ENCODE measurements around the gene GSE1. TPM values are rescaled to one million over a fixed set of nuclear protein-coding genes. Genes with fewer than 3 reads are reported as not detected.

Gene GSE1
- total RNA-seq, 1 experiment from 2014 or later, result 90.2 TPM

DNA sequence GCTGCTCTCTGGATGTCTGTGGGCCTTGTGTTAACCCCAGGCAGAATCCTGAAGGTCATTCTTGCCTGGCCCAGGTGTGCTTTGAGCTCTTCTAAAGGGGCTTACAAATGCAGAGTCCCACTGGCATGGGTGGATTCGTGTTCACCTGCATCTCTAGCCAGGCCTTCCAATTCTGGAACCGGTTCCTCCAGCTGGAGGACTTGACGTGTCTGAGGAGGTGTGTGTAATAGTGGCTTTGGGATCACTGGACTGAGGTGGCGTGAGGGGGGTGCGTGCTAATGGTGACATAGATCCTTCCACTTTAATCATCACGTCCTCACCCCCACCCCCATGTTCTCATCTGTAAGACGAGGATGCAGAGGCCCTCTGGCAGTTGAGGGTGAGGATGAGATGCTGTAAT is 4.8 kb downstream of the GSE1 start (continued):
- TF ChIP-seq, protein P1, sequence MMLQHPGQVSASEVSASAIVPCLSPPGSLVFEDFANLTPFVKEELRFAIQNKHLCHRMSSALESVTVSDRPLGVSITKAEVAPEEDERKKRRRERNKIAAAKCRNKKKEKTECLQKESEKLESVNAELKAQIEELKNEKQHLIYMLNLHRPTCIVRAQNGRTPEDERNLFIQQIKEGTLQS (IDR thresholded peaks at IDR 0.05), result no peak

DNA sequence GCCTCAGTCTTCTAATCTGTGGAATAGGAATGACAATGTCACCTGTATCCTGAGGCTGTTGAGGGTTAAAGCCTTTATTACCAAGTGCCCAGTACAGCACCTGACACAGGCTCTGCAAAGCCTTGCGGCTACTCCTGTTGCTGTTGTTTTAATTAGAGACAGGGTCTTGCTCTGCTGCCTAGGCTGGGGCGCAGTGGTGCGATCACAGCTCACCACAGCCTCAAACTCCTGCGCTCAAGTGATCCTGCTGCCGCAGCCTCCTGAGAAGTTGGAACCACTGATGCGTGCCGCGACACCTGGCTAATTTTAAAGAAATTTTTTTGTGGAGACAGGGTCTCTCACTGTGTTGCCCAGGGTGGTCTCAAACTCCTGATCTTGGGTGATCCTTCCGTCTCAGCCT is 5.4 kb downstream of the GSE1 start:
- no TSS peak for BruUV-seq (replicated peaks)
- Histone ChIP-seq H3K4me2 (ENCODE audit: low read length) (no peak overlapping the region), H2AFZ (ENCODE audit: low read depth, low read length, poor library complexity, severe bottlenecking) (no peak overlapping the region), H3K36me3 (ENCODE audit: control insufficient read depth in 1 of 2, insufficient read depth in 2 of 2, low read length in 2 of 2) (no peaks in the 10 kb centered on the region), H3K4me3 (replicated peaks in 1 of 2; ENCODE audit: low read depth in 1 of 2, low read length in 2 of 2) (no peak overlapping the region), H3K9me2 (ENCODE audit: insufficient read depth) (no peaks in the 10 kb centered on the region), H3K4me1 (ENCODE audit: control insufficient read depth in 1 of 2, insufficient read depth in 2 of 2, low read length in 2 of 2) (peaks cover 13 to 40% of the 10 kb centered on the region in 2 experiments), H3K9me3 (ENCODE audit: control insufficient read depth in 1 of 2, insufficient read depth in 1 of 2, low read depth in 1 of 2, low read length in 2 of 2) (no peaks in the 10 kb centered on the region), H3K27me3 (ENCODE audit: insufficient read depth, low read length) (no peaks in the 10 kb centered on the region), H3K79me2 (ENCODE audit: insufficient read depth, low read length) (peaks cover 89% of the 10 kb centered on the region), H4K20me1 (ENCODE audit: insufficient read depth) (peaks cover 16% of the 10 kb centered on the region; the same call in 1 of the 2 replicates), H3K27ac (ENCODE audit: low read depth, low read length) (no peak overlapping the region), H3K9ac (ENCODE audit: low read length) (no peak overlapping the region)
- RAD21 ChIA-PET (ENCODE audit: low non-redundant PET in 1 of 2, low total read pairs in 2 of 2, uncharacterized antibody in 2 of 2, unreplicated experiment in 2 of 2), result no interaction called here
- intact Hi-C loops (cut with micrococcal nuclease), result loop anchor here (10.0 kb wide), 1 partner anchor 124 kb away; no protein-coding TSS in a partner anchor
- TF ChIP-seq, protein P1 (IDR thresholded peaks at IDR 0.05), result no peak
- TF ChIP-seq ZFX (IDR thresholded peaks at IDR 0.05) (no peak), SRF (IDR thresholded peaks at IDR 0.05; ENCODE audit: low read depth) (no peak), JUND (IDR thresholded peaks at IDR 0.05) (no peak), SIN3A (IDR thresholded peaks at IDR 0.05; ENCODE audit: low read depth) (no peak), YY1 (IDR thresholded peaks at IDR 0.05; ENCODE audit: extremely low read depth, insufficient replicate concordance, low read depth, low read length) (no peak), POLR2AphosphoS5 (IDR thresholded peaks at IDR 0.05; ENCODE audit: low read depth, low read length) (no peak), POLR2A (IDR thresholded peaks at IDR 0.05; ENCODE audit: borderline replicate concordance, extremely low read depth, insufficient read depth, insufficient read length) (no peak), EGR1 (IDR thresholded peaks at IDR 0.05; ENCODE audit: low read depth) (no peak), RAD21 (IDR thresholded peaks at IDR 0.05; ENCODE audit: low read depth) (no peak), FOSL1 (IDR thresholded peaks at IDR 0.05; ENCODE audit: low read depth) (no peak), ELF1 (IDR thresholded peaks at IDR 0.05; ENCODE audit: borderline replicate concordance, low read depth) (no peak), TCF7L2 (IDR thresholded peaks at IDR 0.05; ENCODE audit: borderline replicate concordance, extremely low read depth, insufficient read depth, insufficient read length) (no peak)
- TF ChIP-seq, protein P2, sequence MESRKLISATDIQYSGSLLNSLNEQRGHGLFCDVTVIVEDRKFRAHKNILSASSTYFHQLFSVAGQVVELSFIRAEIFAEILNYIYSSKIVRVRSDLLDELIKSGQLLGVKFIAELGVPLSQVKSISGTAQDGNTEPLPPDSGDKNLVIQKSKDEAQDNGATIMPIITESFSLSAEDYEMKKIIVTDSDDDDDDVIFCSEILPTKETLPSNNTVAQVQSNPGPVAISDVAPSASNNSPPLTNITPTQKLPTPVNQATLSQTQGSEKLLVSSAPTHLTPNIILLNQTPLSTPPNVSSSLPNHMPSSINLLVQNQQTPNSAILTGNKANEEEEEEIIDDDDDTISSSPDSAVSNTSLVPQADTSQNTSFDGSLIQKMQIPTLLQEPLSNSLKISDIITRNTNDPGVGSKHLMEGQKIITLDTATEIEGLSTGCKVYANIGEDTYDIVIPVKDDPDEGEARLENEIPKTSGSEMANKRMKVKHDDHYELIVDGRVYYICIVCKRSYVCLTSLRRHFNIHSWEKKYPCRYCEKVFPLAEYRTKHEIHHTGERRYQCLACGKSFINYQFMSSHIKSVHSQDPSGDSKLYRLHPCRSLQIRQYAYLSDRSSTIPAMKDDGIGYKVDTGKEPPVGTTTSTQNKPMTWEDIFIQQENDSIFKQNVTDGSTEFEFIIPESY (IDR thresholded peaks at IDR 0.05; ENCODE audit: extremely low read depth, insufficient replicate concordance, low read length), result no peak
- TF ChIP-seq, protein P3, sequence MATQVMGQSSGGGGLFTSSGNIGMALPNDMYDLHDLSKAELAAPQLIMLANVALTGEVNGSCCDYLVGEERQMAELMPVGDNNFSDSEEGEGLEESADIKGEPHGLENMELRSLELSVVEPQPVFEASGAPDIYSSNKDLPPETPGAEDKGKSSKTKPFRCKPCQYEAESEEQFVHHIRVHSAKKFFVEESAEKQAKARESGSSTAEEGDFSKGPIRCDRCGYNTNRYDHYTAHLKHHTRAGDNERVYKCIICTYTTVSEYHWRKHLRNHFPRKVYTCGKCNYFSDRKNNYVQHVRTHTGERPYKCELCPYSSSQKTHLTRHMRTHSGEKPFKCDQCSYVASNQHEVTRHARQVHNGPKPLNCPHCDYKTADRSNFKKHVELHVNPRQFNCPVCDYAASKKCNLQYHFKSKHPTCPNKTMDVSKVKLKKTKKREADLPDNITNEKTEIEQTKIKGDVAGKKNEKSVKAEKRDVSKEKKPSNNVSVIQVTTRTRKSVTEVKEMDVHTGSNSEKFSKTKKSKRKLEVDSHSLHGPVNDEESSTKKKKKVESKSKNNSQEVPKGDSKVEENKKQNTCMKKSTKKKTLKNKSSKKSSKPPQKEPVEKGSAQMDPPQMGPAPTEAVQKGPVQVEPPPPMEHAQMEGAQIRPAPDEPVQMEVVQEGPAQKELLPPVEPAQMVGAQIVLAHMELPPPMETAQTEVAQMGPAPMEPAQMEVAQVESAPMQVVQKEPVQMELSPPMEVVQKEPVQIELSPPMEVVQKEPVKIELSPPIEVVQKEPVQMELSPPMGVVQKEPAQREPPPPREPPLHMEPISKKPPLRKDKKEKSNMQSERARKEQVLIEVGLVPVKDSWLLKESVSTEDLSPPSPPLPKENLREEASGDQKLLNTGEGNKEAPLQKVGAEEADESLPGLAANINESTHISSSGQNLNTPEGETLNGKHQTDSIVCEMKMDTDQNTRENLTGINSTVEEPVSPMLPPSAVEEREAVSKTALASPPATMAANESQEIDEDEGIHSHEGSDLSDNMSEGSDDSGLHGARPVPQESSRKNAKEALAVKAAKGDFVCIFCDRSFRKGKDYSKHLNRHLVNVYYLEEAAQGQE (IDR thresholded peaks at IDR 0.05; ENCODE audit: low read depth), result no peak
- CTCF ChIA-PET, result no interaction called here
- no peak for ATAC-seq
- POLR2A ChIA-PET, result no interaction called here
- DNase-seq (ENCODE audit: low read depth, low spot score), result no peak
